Head of caudate nucleus (tissue), 42 donors: Measurements from ENCODE around the gene RNF180.
"Not testable (repeated sequence)": the region's sequence is repeated elsewhere in the genome, so short reads cannot be mapped to it uniquely, and the experiment has no call there.

ENCODE experiments used
- DNase-seq, 42 donors: peaks; one replicate each; pipeline versions ENCODE4 v3.0.0 to v3.0.0-alpha.2; 2020 to 2021; ENCODE audit warnings: mixed read lengths in 7 of 42
- intact Hi-C: fragments of 100-400 bp; cut with DNase I; formaldehyde crosslinking; loops from one replicate; pipeline ENCODE4 v1.15.0; 2022

RNF180 gene

GRCh38 chr5:64225286-64225981 is 59.8 kb downstream of the RNF180 start:
- not testable (repeated sequence) for DNase-seq
- intact Hi-C loops = loop anchor here (5.0 kb wide), 1 partner anchor 387 kb away; no protein-coding TSS in a partner anchor

- not testable (repeated sequence) for DNase-seq
- intact Hi-C loops = loop anchor here (5.0 kb wide), 1 partner anchor 385 kb away; no protein-coding TSS in a partner anchor
Observed at GRCh38 chr5:64227131-64227537, 61.5 kb downstream of the RNF180 start.

GRCh38 chr5:64229163-64229774 is 63.6 kb downstream of the RNF180 start:
- intact Hi-C loops = loop anchor here (5.0 kb wide), 1 partner anchor 383 kb away; no protein-coding TSS in a partner anchor
- DNase-seq = peak in 1 of 42 donors; percentile 23

DNA sequence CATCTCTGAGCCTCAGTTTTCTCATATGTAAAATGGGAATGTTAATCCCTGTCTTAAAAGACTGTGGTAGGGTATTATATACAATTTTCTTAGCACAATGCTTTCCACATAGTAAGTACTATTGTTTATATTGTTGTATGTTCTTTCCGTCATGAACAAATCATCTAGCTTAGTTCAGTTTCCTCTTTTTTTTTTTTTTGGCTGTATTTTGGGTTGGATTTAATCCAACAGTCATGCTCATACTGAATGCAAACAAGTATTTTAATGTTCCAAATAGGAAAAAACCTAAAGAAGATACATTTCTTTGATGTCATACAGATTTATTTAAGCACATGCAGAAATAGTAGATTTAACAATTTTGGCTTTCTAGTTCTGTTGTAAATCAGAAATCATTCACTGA is 95.1 kb downstream of the RNF180 start:
- no peak for DNase-seq

GRCh38 chr5:64269164-64269563 is 103.5 kb downstream of the RNF180 start:
- DNase-seq = no peak
- intact Hi-C loops = no loop called here

More for the DNA sequence above, 95.1 kb downstream of the RNF180 start:
- intact Hi-C loops = no loop called here

GRCh38 chr5:64273276-64273675 is 107.6 kb downstream of the RNF180 start:
- intact Hi-C loops = no loop called here
- DNase-seq = no peak

DNA sequence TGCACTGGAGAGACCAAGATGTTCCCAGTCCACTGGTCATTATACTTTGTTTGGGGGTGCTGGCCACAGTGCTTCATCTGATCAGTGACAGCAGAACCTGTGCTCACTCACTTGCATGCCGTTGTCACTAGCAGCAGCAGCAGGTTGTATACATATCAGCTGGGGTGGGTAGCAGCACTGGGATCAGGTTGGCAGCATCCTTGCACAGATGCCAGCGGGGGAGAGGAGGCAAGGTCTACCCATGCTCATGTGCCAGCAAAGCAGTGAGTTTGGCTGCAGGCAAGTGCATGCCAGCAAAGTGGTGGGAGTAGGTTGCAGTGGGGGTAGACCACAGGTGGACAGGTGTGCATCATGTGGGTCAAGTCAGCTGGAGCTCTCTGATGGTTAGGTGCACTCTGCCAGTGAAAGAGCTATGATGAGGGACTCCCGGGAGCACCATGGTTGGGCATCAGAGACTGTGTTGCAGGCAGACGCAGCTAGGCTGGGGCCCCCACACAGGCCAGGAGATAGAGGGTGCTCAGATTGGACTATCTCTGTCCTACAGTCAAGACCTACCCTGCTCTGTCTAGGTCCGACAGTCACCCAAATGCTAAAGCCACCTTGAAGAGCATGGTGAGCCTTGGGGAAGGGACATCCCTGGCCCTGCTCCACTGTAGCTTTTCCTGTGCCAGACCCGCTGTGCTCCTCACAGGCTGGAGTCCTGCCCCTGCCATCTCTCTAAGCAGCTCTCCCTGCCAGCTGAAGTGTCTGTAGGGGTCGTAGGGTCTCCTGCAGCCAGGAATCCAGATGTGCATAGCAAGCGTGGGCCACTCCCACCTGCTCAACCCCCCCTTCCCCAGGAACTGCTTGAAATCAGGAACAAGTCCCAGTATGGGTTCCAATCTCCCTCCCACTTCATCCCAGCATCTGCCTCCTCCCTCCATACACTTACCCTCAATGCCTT is 119.8 kb downstream of the RNF180 start:
- intact Hi-C loops = no loop called here
- peak in 1 of 42 donors; percentile 25 for DNase-seq

DNA sequence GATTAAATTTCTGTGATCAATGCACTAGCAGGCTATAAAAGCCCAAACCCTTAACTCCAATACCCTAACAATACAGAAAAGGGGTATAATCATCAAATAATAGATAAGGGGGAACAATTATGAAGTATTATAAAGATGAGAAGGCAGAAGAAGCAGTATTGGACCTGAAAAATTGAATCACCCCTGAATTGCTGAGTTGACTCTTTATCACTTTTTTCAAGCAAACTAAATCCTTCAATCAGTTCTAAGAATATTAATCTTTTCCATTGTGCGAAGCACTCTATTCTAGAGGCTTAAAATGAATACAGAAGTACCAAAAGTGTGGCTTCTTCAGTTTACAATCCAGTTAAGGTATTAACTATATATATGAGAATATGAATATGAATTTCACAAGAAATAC is 120.7 kb downstream of the RNF180 start:
- DNase-seq = no peak
- intact Hi-C loops = no loop called here

DNA sequence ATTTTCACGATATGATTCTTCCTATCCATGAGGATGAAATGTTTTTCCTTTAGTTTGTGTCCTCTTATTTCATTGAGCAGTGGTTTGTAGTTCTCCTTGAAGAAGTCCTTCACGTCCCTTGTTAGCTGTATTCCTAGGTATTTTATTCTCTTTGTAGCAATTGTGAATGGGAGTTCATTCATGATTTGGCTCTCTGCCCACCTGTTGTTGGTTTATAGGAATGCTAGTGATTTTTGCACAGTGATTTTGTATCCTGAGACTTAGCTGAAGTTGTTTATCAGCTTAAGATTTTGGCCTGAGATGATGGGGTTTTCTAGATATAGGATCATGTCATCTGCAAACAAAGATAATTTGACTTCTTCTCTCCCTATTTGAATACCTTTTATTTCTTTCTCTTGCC is 122.9 kb downstream of the RNF180 start:
- intact Hi-C loops = not testable (repeated sequence)

GRCh38 chr5:64292611-64293215 is 127.1 kb downstream of the RNF180 start:
- no peak for DNase-seq
- intact Hi-C loops = no loop called here

More for the DNA sequence above, 122.9 kb downstream of the RNF180 start:
- DNase-seq = not testable (repeated sequence)

DNA sequence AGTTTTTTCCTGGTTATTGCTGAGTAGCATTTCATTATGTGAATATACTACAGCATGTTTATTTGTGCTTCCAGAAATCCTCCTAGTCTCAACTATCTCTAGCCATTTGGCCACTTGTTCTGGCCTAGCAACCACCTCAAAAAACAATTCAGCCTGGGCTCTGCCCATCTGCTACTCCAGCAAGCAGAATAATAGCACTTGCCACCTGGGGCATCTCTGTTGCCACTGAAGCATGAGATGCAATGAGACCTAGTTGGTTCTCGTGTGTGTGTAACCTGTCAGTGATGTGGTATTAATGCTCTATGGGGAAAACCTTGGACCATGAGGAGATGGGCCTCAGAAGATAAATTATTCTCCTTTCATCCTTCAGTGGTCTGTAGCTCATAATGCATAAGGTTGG is 129.5 kb downstream of the RNF180 start:
- intact Hi-C loops = no loop called here
- DNase-seq = no peak

- intact Hi-C loops = no loop called here
Observed at GRCh38 chr5:64298586-64298985, 132.9 kb downstream of the RNF180 start.

DNA sequence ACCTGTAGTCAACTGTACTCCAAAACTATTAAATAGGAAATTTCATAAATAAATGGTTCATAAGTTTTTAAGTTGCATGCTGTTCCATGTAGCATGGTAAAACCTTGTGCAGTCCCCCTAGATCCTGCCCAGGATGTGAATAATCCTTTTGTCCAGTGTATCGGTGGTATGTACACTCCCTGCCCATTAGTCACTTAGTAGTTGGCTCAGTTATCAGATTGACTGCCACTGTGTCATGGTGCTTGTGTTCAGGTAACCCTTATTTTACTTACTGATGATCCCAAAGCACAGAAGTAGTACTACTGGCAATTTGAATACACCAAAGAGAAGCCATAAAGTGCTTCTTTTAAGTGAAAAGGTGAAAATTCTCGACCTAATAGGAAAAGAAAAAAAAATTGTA is 134.2 kb downstream of the RNF180 start:
- intact Hi-C loops = no loop called here
- no peak for DNase-seq

More at GRCh38 chr5:64298586-64298985, 132.9 kb downstream of the RNF180 start:
- no peak for DNase-seq

DNA sequence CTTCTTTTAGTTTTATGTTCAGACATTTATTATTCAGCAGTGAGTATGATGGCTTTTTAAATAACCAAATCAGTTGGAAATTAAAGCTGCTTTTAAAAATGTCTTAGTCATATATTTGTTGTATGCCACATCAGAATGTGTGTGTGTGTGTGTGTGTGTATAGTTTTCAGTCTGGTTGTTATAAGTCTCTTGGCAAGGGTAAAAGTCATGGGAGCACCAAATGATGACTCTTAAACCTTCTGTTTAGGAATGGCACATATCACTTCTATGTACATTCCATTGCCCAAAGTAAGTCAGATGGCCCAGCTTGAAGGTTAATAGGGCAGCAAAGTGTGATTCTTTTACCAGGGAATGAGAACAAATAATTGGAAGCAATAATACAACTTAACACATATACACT is 135.9 kb downstream of the RNF180 start:
- intact Hi-C loops = no loop called here
- DNase-seq = no peak

DNA sequence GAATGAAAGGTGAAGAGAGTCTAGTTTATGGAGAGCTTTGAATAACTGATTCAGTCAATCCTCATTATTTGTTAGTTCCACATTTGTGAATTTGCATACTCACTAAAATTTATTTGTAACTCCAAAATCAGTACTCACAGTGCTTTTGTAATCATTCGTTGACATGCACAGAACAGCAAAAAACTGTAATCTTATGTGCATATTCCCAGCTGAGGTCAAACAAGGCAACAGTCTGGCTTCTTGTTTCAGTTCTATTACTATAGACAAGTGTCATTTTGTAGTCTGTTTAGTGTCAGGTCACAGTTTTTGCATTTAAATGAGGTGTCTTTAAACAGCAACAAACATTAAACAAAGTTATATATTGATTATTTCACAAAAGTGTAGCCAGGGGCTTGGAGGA is 142.5 kb downstream of the RNF180 start:
- no peak for DNase-seq
- intact Hi-C loops = no loop called here

DNA sequence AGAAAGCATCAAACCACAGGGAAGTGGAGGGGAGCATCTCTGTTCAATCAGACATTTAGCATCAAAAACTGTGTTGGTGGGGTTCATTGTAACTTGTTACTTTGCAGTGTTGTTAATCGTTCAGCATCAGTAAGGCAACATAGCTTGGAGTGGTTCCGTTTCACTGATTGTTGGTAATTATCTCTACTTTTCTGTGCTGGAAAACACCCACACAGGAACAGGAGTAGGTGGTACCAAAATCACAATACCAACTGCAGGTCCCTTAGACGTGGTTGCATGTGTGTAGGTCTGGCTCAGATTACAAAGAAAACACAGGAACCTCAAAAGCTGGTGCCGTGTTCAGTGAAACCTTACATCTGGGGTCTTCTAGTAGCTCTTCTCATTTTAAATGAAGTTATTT is 146.8 kb downstream of the RNF180 start:
- intact Hi-C loops = no loop called here
- DNase-seq = no peak

GRCh38 chr5:64315778-64316177 is 150.1 kb downstream of the RNF180 start:
- intact Hi-C loops = no loop called here
- no peak for DNase-seq

DNA sequence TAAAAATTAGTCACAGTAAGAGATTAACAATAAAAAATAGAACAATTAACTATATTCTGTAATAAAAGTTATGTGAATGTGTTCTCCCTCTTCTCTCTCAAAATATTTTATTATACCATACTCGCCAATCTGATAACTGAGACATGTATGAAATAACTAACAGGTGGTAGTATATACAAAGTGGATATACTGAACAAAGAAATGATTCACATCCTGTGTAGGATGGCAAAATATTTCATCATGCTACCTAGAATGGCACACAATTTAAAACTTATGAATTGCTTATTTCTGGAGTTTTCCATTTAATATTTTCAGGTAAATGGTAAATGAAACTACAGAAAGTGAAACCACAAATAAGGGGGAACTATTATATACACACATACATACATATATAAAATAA is 152.5 kb downstream of the RNF180 start:
- intact Hi-C loops = no loop called here
- DNase-seq = no peak

GRCh38 chr5:64323591-64323990 is 157.9 kb downstream of the RNF180 start:
- DNase-seq = no peak
- intact Hi-C loops = no loop called here
